Common myeloid progenitor, CD34-positive (primary cell): Measurements from ENCODE around the gene ZNF48.
A peak's percentile ranks its signal among the peaks of the same experiment; 100 is the strongest.

Experiments used
- CTCF ChIA-PET: fragments of 350-600 bp; sonication (Branson Sonifier 250); formaldehyde crosslinking; loops from one replicate; lab custom pipeline; 2021; ENCODE audit warnings: antibody characterized with exemption; lab: Charles Lee
- POLR2A ChIA-PET: fragments of 350-600 bp; sonication (Branson Sonifier 250); formaldehyde crosslinking; loops from one replicate; lab custom pipeline; 2021; ENCODE audit warnings: antibody characterized with exemption; lab: Charles Lee
- DNase-seq, 3 donors: peaks; one replicate each; pipeline versions ENCODE4 v3.0.0 to v3.0.0-alpha.2; 2013
- H3K27ac ChIP-seq, 2 experiments: 1 replicate in 1 of 2; 2 replicates in 1 of 2; pipeline ENCODE4 v1.7.0; 2013; ENCODE audit warnings: inconsistent platforms in 2 of 2, low read length in 2 of 2, mild to moderate bottlenecking in 2 of 2, low read depth in 1 of 2, moderate library complexity in 1 of 2; ENCODE audit not compliant: severe bottlenecking in 2 of 2, insufficient read depth in 1 of 2, poor library complexity in 1 of 2
- H3K27me3 ChIP-seq, 5 experiments: replicated peaks in 2 of 5; 1 replicate in 3 of 5; 2 replicates in 2 of 5; pipeline versions ENCODE4 v1.6.1 to v1.7.0; 2013; ENCODE audit warnings: low read length in 4 of 5, mild to moderate bottlenecking in 2 of 5, moderate library complexity in 2 of 5, inconsistent platforms in 1 of 5; ENCODE audit not compliant: insufficient read depth in 5 of 5, control insufficient read depth in 4 of 5
- H3K36me3 ChIP-seq, 4 experiments: 1 replicate in 2 of 4; 2 replicates in 2 of 4; pipeline versions ENCODE4 v1.6.1 to v1.7.0; 2013; ENCODE audit warnings: low read length in 3 of 4, control low read depth in 1 of 4, mild to moderate bottlenecking in 1 of 4; ENCODE audit not compliant: control insufficient read depth in 4 of 4, insufficient read depth in 4 of 4
- H3K4me1 ChIP-seq, 4 experiments: 1 replicate in 3 of 4; 2 replicates in 1 of 4; pipeline versions ENCODE4 v1.6.1 to v1.7.1; 2013; ENCODE audit warnings: low read length in 3 of 4, mild to moderate bottlenecking in 3 of 4, control low read depth in 1 of 4, inconsistent platforms in 1 of 4, moderate library complexity in 1 of 4; ENCODE audit not compliant: control insufficient read depth in 4 of 4, insufficient read depth in 4 of 4; ENCODE audit errors: control extremely low read depth in 1 of 4
- H3K4me3 ChIP-seq, 7 experiments: 1 replicate in 4 of 7; 2 replicates in 3 of 7; pipeline versions ENCODE4 v1.5.1 to v1.7.0; 2013; ENCODE audit warnings: mild to moderate bottlenecking in 7 of 7, low read length in 6 of 7, moderate library complexity in 6 of 7, inconsistent platforms in 2 of 7, low read depth in 2 of 7, control low read depth in 1 of 7; ENCODE audit not compliant: insufficient read depth in 4 of 7, control insufficient read depth in 1 of 7; ENCODE audit errors: extremely low read depth in 1 of 7
- H3K9me3 ChIP-seq, 5 experiments: 1 replicate in 4 of 5; 2 replicates in 1 of 5; pipeline versions ENCODE4 v1.6.1 to v1.7.1; 2013; ENCODE audit warnings: low read length in 4 of 5, mild to moderate bottlenecking in 2 of 5, inconsistent platforms in 1 of 5, low read depth in 1 of 5, moderate library complexity in 1 of 5; ENCODE audit not compliant: control insufficient read depth in 4 of 5, insufficient read depth in 2 of 5; ENCODE audit errors: control extremely low read depth in 1 of 5
- WGBS: methylation state at CpG from one replicate; pipeline ENCODE4 v1.1.5; 2013; ENCODE audit not compliant: insufficient coverage; 5-methylcytosine and 5-hydroxymethylcytosine counted together

The ZNF48 gene

DNA sequence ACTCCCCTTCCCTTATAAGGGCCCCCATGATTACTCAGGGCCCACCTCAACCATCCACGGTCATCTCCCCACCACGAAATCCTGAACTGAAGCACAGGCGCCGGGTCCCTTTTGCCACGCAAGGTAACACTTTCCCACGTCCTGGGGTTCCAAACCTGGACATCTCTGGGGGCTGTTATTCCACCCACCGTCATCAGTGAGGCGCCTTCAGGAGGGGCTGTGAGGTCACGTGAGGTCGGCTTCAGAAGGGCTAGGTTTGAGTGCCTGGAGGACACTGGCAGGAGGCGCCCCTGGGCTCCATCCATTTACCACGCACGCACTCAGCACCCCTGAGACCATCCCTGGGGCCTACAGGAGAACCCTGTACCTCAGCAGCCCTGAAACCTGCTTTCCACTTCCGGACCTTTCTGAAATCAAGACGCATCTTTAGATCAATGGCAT, 44.2 kb upstream of the ZNF48 start:
- CTCF ChIA-PET = interaction anchor here (1.2 to 2.5 kb wide), 4 partner anchors 8 to 58 kb away, joined by 3 to 7 read pairs (median 4); partner anchors contain the start of gene SEPTIN1
- peaks cover 0 to 29% (median 19%) of the 10 kb centered on the region in 4 experiments for H3K4me1 ChIP-seq
- no peak overlapping the region for H3K4me3 ChIP-seq
- H3K36me3 ChIP-seq = peaks cover 7 to 39% (median 28%) of the 10 kb centered on the region in 4 experiments
- no peaks in the 10 kb centered on the region for H3K27me3 ChIP-seq
- no peaks in the 10 kb centered on the region for H3K9me3 ChIP-seq
- DNase-seq = no peak
- WGBS = 96% methylated on average over 15 of the region's 15 CpGs
- POLR2A ChIA-PET = no interaction called here
- no peak overlapping the region for H3K27ac ChIP-seq

GRCh38 chr16:30351586-30352419, 43.4 kb upstream of the ZNF48 start:
- POLR2A ChIA-PET = no interaction called here
- Histone ChIP-seq H3K9me3 (no peaks in the 10 kb centered on the region), H3K27ac (no peak overlapping the region), H3K27me3 (no peaks in the 10 kb centered on the region), H3K4me3 (no peak overlapping the region), H3K4me1 (peaks cover 0 to 36% (median 26%) of the 10 kb centered on the region in 4 experiments), H3K36me3 (peaks cover 7 to 42% (median 31%) of the 10 kb centered on the region in 4 experiments)
- WGBS = 95% methylated on average over 10 of the region's 11 CpGs
- DNase-seq = no peak
- CTCF ChIA-PET = interaction anchor here (1.2 to 2.5 kb wide), 4 partner anchors 9 to 58 kb away, joined by 3 to 7 read pairs (median 4); partner anchors contain the start of gene SEPTIN1

- ChIA-PET POLR2A (no interaction called here), CTCF (interaction anchor here (1.3 to 2.5 kb wide), 5 partner anchors 10 to 57 kb away, joined by 3 to 7 read pairs (median 4); partner anchors contain the start of gene ZNF771)
- Histone ChIP-seq H3K27ac (peak overlapping the region in 1 of 2 experiments; percentile 22), H3K36me3 (peaks cover 7 to 52% (median 36%) of the 10 kb centered on the region in 4 experiments), H3K4me3 (no peak overlapping the region), H3K4me1 (peaks cover 0 to 43% (median 28%) of the 10 kb centered on the region in 4 experiments), H3K9me3 (no peaks in the 10 kb centered on the region), H3K27me3 (no peaks in the 10 kb centered on the region)
- WGBS = 90% methylated on average over 9 of the region's 14 CpGs
- DNase-seq = no peak
These were observed 42.5 kb upstream of the ZNF48 start for GRCh38 chr16:30352488-30353401.

- H3K4me1 ChIP-seq = peaks cover 0 to 43% (median 28%) of the 10 kb centered on the region in 4 experiments
- H3K4me3 ChIP-seq = peak overlapping the region in 3 of 7 experiments; percentile 85 to 94 (median 94)
- H3K36me3 ChIP-seq = peaks cover 7 to 60% (median 40%) of the 10 kb centered on the region in 4 experiments
- no peaks in the 10 kb centered on the region for H3K9me3 ChIP-seq
- POLR2A ChIA-PET = interaction anchor here (0.8 kb wide), 1 partner anchor 15 kb away, joined by 3 read pairs; no protein-coding TSS in a partner anchor
- CTCF ChIA-PET = interaction anchor here (1.0 to 2.5 kb wide), 8 partner anchors 9 to 56 kb away, joined by 3 to 10 read pairs (median 6); partner anchors contain the start of gene ZNF771
- 96% methylated on average over 17 of the region's 23 CpGs for WGBS
- DNase-seq = no peak
- H3K27me3 ChIP-seq = no peaks in the 10 kb centered on the region
- peak overlapping the region in 1 of 2 experiments; percentile 88 for H3K27ac ChIP-seq
These were observed 41.6 kb upstream of the ZNF48 start for GRCh38 chr16:30353438-30354129.

- ChIA-PET POLR2A (interaction anchor here (1.3 to 1.6 kb wide), 2 partner anchors 15 to 24 kb away, joined by 3 to 4 read pairs; partner anchors contain the start of gene TBC1D10B), CTCF (interaction anchor here (0.6 to 2.5 kb wide), 8 partner anchors 10 to 55 kb away, joined by 3 to 10 read pairs (median 4); no protein-coding TSS in a partner anchor)
- Histone ChIP-seq H3K27ac (peak overlapping the region; percentile 68 to 88), H3K9me3 (no peaks in the 10 kb centered on the region), H3K4me3 (peak overlapping the region; percentile 85 to 96 (median 92)), H3K36me3 (peaks cover 7 to 70% (median 45%) of the 10 kb centered on the region in 4 experiments), H3K27me3 (no peaks in the 10 kb centered on the region), H3K4me1 (peaks cover 0 to 38% (median 25%) of the 10 kb centered on the region in 4 experiments)
- DNase-seq = no peak
- 0% methylated on average over 17 of the region's 36 CpGs for WGBS
These were observed 40.6 kb upstream of the ZNF48 start for GRCh38 chr16:30354423-30355143.
